LHCN-M2 (cell line): Measurements from ENCODE around the gene RAP1GAP2. TPM values are rescaled to one million over a fixed set of nuclear protein-coding genes. Genes with fewer than 3 reads are reported as not detected.
"Not testable (repeated sequence)": the region's sequence is repeated elsewhere in the genome, so short reads cannot be mapped to it uniquely, and the experiment has no call there.

ENCODE experiments used
- DNase-seq: peaks from one replicate; pipeline ENCODE4 v3.0.0-alpha.2; 2012; ENCODE audit warnings: low read depth
- total RNA-seq: library from RNA; depleted of rRNA; stranded (reverse); fragments of >200 nt; gene quantifications from 2 replicates; pipeline ENCODE4 v1.2.3, GENCODE V29; 2014

Gene RAP1GAP2
- total RNA-seq, 1 experiment from 2014 or later, result 0.57 TPM

- DNase-seq, result no peak
These were observed 18.5 kb downstream of the RAP1GAP2 start for GRCh38 chr17:2814481-2815341.

GRCh38 chr17:2815781-2816185, 19.5 kb downstream of the RAP1GAP2 start:
- DNase-seq, result no peak

DNA sequence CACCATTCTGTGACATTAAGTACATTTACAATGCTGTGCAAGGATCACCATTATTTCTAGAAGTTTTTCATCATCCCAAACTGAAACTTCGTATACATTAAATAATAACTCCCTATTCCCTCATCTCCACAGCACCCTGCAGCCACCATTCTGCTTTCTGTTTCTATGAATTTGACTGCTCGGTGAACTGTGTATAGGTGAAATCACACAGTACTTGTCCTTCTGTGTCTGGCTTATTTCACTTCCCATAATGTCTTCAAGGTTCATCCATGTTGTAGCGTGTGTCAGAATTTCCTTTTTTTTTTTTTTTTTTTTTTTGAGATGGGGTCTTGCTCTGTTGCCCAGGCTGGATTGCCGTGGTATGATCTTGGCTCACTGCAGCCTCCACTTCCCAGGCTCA, 20.4 kb downstream of the RAP1GAP2 start:
- no peak for DNase-seq

DNA sequence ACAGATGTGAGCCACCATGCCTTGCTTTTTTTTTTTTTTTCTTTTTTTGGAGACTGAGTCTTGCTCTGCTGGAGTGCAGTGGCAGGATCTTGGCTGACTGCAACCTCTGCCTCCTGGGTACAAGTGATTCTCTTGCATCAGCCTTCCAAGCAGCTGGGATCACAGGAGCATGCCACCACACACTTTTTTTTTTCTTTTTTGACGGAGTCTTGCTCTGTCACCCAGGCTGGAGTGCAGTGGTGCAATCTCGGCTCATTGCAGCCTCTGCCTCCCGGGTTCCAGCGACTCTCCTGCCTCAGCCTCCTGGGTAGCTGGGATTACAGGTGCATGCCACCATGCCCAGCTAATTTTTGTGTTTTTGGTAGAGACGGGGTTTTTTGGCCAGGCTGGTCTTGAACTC, 23.1 kb downstream of the RAP1GAP2 start:
- DNase-seq, result not testable (repeated sequence)

GRCh38 chr17:2819921-2820501, 23.8 kb downstream of the RAP1GAP2 start:
- no peak for DNase-seq

- no peak for DNase-seq
These were observed 25.6 kb downstream of the RAP1GAP2 start for GRCh38 chr17:2821868-2822267.

DNA sequence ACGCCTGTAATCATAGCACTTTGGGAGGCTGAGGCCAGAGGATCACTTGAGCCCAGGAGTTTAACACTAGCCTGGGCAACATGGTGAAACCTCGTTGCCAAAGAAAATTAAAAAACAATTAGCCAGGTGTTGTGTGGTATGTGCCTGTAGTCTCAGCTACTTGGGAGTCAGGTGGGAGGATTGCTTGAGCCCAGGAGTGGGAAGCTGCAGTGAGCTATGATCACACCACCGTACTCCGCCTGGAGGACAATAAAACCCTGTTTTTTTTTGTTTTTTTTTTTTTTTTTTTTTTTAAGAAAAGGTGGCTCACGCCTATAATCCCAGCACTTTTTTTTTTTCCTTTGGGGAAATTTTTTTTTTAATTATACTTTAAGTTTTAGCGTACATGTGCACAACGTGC, 26.1 kb downstream of the RAP1GAP2 start:
- no peak for DNase-seq

- no peak for DNase-seq
These were observed 29.2 kb downstream of the RAP1GAP2 start for GRCh38 chr17:2825253-2825970.

DNA sequence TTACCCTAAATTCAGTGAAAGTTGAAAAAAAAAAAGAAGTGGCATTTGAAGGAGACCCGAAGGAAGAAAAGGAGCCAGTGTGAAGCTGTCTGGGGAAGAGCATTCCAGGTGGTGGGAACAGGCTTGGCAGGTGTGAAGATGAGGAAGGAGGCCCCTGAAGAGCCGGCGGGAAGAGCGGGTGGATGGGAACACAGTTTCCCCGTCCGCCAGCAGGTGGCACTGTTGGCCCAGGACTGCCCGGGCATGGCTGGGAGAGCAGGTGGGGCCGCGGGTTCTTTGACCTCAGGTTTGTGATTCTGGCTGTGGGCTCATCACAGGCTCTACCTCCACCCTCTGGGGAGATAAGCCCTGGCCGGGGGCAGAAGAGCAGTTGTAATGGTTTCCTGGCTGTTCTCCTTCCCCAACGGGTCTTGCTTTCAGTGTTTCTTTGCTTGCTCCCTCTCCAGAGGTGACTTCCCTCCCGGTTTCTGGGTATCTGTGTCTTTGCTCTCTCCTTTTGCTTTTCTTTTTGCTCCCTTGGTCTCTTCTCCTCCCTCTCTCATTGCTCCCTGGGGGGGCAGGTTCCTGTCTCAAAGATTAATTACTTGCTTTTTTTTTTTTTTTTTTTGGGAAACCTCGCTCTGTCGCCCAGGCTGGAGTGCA, 32.3 kb downstream of the RAP1GAP2 start:
- DNase-seq, result peak; percentile 24

GRCh38 chr17:2830678-2831077, 34.4 kb downstream of the RAP1GAP2 start:
- DNase-seq, result no peak

DNA sequence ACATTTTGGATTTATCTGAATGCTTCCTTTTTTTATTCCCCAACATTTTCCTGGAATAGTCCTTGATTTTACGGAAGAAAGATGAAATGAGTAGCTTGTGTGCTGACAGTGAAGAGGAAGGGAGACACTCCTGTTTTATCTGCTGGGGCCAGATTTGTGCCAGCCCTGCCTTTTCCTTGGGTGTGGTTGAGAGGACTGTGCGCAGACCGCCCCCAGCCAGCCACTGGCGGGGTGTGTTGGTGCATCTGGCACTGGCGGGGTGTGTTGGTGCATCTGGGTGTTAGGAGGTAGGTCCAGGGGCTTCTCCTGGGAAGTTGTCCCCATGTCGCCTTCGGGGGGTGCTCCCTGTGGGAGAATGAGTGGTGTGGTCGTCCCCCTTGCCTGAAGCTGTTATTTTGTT, 39.5 kb downstream of the RAP1GAP2 start:
- DNase-seq, result no peak

DNA sequence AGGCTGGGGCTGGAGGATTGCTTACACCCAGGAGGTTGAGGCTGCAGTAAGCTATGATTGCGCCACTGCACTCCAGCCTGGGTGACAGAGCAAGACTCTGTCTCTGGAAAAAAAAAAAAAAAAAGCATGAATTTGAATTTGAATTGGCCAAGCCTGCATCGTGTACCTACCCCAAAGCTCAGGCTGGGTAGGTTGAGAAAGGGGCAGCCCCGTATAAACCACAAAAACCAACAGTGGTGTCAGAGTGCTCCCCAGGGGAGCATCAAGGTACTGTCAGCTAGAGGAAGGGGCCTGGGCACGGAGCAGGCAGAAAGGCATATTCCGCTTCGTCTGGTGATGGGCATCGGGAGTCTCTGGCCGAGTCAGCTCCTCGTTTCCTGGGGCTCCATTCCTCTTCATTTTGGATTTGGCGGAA, 40.9 kb downstream of the RAP1GAP2 start:
- no peak for DNase-seq

DNA sequence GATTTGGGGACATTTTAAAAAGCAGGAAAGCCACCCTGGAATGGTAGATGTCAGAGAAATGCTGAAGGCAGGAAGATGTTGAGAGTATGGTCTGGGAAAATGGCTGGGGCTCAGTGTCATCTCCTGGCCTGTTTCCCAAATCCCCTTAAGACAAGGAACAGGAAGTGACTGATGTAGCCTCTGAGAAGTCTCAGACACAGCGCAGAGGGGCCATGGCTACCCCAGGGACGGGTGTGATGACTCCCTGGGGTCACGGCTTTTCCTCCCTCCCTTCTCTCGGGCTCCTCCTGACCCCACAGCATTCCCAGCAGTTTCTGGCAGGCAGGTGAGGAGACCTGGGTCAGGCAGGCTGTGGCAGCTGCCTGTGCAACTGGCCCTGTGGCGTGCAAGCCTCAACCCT, 45.4 kb downstream of the RAP1GAP2 start:
- no peak for DNase-seq

GRCh38 chr17:2842464-2842863, 46.2 kb downstream of the RAP1GAP2 start:
- DNase-seq, result no peak

DNA sequence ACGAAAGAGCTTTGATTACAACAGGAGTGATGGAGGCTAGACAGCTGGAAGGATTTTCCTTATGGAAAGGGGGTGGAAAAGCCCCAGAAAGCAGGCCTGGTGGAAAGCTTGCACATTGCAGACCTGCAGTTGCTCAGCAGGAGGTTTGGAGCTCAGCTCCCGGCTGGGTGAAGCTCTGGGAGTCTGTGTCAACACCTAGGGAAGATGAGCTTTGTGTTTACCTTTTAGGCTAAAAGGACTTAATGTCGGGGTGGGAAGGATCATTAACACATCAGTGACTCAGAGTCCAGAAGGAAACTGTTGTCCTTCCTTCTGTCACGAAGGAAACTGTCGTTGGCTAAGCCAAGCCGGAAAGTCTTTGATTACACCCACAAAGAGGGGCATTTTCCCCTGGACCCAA, 48.2 kb downstream of the RAP1GAP2 start:
- no peak for DNase-seq

GRCh38 chr17:2847381-2848333, 51.4 kb downstream of the RAP1GAP2 start:
- DNase-seq, result no peak

- no peak for DNase-seq
These were observed 53.1 kb downstream of the RAP1GAP2 start for GRCh38 chr17:2849327-2849670.

GRCh38 chr17:2850991-2851390, 54.8 kb downstream of the RAP1GAP2 start:
- no peak for DNase-seq

- no peak for DNase-seq
These were observed 55.4 kb downstream of the RAP1GAP2 start for GRCh38 chr17:2851615-2852014.

DNA sequence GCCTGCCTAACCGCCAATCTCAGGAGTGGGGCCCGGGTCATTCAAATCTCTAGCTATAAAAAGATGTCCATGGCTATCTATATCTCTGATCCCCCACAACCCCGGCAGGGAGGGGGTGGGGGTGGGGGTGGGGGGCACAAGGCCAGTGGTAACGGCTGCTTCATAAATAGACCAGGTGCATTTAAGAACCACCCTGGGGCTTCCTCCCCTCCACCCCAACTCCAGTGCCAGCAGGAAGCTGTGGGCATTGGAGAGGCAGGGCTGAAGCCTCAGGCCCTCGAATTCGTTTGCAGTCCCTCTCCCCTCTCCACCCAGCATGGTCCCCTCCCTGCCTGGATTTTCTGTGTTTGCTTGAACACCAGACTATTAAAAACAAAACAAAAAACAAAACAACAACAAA, 56.0 kb downstream of the RAP1GAP2 start:
- no peak for DNase-seq

DNA sequence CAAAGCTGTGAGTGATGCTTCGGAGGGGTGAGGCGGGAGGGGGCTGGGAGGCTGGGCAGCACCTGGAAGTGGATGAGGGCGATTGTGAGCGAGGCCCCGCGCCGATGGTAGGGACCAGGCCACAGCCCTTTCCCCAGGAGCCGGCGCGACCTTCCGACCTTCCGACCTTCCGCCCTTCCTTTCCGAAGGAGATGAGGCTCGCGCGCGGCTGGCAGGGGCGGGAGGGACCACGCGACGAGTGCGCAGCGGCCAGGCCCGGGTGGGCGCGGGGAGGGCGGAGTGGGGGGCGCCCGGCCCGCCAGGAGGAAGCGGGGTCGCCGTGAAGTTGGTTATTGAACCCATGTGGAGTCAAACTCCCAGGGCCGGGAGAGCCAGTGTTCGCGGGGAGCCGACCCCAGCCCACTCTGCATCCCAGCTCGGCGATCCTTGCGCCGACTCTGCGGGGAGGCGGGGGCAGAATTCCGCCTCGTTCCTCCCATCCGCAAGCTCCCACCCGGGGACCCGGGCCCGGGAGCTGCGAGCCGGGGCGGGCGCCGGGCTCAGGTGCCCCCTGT, 56.6 kb downstream of the RAP1GAP2 start:
- DNase-seq, result no peak
